HG02678 (cell line): ENCODE data around the gene PRDX1.
"Not testable (repeated sequence)": the region's sequence is repeated elsewhere in the genome, so short reads cannot be mapped to it uniquely, and the experiment has no call there.

ENCODE experiments used
- ATAC-seq: cut with Tn5 transposase; IDR thresholded peaks from one replicate; pipeline ENCODE4 v1.9.1; 2021; ENCODE audit warnings: mild to moderate bottlenecking, moderate library complexity; ENCODE audit not compliant: unreplicated experiment

PRDX1 gene

GRCh38 chr1:45507195-45507594, 14.5 kb downstream of the PRDX1 start:
- no peak for ATAC-seq

GRCh38 chr1:45503462-45504360, 18.0 kb downstream of the PRDX1 start:
- no peak for ATAC-seq

GRCh38 chr1:45501505-45501859, 20.2 kb downstream of the PRDX1 start:
- ATAC-seq = no peak

GRCh38 chr1:45499415-45499769, 22.3 kb downstream of the PRDX1 start:
- no peak for ATAC-seq

- no peak for ATAC-seq
These were observed 23.4 kb downstream of the PRDX1 start for GRCh38 chr1:45498279-45498678.

- ATAC-seq = no peak
These were observed 28.5 kb downstream of the PRDX1 start for GRCh38 chr1:45493116-45493697.

GRCh38 chr1:45492691-45493090, 29.0 kb downstream of the PRDX1 start:
- no peak for ATAC-seq

GRCh38 chr1:45491487-45492260, 30.0 kb downstream of the PRDX1 start:
- no peak for ATAC-seq

- peak; percentile 88 for ATAC-seq
These were observed 30.8 kb downstream of the PRDX1 start, which contains the start of gene TESK2 for GRCh38 chr1:45490626-45491486. Gene TESK2 (minus strand): TSS chr1:45491163. CDS start chr1:45457785, 33,378 bp downstream.

- ATAC-seq = no peak
These were observed 31.5 kb downstream of the PRDX1 start for GRCh38 chr1:45490121-45490625.

GRCh38 chr1:45489379-45489778, 32.3 kb downstream of the PRDX1 start:
- ATAC-seq = not testable (repeated sequence)

GRCh38 chr1:45488666-45489377, 32.9 kb downstream of the PRDX1 start:
- ATAC-seq = no peak

- ATAC-seq = no peak
These were observed 35.7 kb downstream of the PRDX1 start for GRCh38 chr1:45485949-45486348.

GRCh38 chr1:45479039-45479748, 42.5 kb downstream of the PRDX1 start:
- ATAC-seq = no peak

- ATAC-seq = no peak
These were observed 43.4 kb downstream of the PRDX1 start for GRCh38 chr1:45478121-45478814.

GRCh38 chr1:45477646-45478045, 44.0 kb downstream of the PRDX1 start:
- no peak for ATAC-seq

- not testable (repeated sequence) for ATAC-seq
These were observed 47.5 kb downstream of the PRDX1 start for GRCh38 chr1:45474194-45474593.

- no peak for ATAC-seq
These were observed 48.4 kb downstream of the PRDX1 start for GRCh38 chr1:45473302-45473701.
